ENCODE measurements around the gene TULP1.

Gene TULP1

DNA sequence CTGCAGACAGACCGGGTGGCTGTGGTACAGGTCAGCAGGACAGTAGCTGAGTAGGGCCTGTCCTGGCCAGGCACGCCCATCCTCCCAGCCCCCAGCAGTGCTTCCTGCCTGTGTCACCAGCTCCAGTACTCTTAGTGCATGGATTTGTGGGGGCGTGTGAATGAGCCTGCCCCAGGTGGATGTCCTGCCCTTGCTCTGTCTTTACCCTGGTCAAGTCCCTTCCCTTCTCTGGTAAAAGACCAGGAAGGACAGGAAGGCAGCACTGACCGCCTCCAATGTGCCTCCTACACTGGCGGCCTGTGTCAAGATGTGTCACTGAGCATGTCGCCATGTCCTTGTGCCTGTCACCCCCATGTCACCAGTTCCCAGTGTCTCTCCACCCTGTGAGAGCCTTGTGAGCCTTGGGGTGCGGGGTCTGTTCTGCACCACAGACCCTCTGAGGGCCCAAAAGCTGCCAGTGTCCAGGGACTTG is 27.7 kb downstream of the TULP1 start:
- DNase-seq (ENCODE audit: low read depth in 2 of 3, low spot score in 2 of 3) = no peak

- no peak for DNase-seq (ENCODE audit: low read depth in 2 of 3, low spot score in 2 of 3)
Measured at GRCh38 chr6:35483893-35484645, 28.6 kb downstream of the TULP1 start.

DNA sequence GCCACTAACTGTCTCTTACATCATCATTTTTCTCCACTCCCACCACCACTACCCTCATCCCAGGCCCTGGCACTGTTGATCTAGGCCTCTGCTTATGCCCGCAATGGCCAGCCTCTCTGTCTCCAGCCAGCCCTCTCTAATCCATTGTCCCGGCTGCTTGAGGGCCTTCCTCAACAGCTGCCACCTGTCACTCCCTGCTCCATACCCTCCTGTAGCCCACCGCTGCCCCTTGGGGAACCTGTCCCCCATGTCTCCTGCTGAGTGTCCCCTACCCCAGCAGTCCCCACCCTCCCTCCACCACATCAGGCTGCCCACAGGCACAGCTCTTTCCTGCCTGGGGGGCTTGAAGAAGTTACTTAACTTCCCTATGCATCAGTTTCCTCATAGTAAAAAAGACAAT is 29.2 kb downstream of the TULP1 start:
- no peak for DNase-seq (ENCODE audit: low read depth in 2 of 3, low spot score in 2 of 3)

DNA sequence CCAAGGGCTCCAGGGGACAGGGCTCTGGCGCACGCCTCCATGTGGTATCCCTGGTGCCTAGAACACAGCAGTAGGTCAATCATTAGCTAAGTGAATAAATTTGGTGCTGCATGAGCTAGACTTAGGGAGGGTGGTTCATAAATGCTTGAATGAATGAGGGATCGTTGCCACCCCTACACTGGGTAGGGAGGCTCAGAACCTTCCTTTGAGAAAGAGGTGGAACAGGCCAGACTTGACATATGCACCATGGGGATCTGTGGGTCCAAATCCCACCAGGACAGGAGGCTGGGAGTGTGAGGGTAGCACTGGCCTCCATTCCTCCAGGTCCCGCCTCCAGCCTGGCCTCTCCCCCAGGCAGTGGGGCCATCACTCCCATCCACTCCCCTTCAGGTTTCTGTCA is 29.6 kb downstream of the TULP1 start:
- no peak for DNase-seq (ENCODE audit: low read depth in 2 of 3, low spot score in 2 of 3)

GRCh38 chr6:35481226-35481625 is 31.5 kb downstream of the TULP1 start:
- no peak for DNase-seq (ENCODE audit: low read depth in 2 of 3, low spot score in 2 of 3)

GRCh38 chr6:35480176-35480575 is 32.5 kb downstream of the TULP1 start:
- no peak for DNase-seq (ENCODE audit: low read depth in 2 of 3, low spot score in 2 of 3)

GRCh38 chr6:35478259-35478658 is 34.4 kb downstream of the TULP1 start:
- no peak for DNase-seq (ENCODE audit: low read depth in 2 of 3, low spot score in 2 of 3)

DNA sequence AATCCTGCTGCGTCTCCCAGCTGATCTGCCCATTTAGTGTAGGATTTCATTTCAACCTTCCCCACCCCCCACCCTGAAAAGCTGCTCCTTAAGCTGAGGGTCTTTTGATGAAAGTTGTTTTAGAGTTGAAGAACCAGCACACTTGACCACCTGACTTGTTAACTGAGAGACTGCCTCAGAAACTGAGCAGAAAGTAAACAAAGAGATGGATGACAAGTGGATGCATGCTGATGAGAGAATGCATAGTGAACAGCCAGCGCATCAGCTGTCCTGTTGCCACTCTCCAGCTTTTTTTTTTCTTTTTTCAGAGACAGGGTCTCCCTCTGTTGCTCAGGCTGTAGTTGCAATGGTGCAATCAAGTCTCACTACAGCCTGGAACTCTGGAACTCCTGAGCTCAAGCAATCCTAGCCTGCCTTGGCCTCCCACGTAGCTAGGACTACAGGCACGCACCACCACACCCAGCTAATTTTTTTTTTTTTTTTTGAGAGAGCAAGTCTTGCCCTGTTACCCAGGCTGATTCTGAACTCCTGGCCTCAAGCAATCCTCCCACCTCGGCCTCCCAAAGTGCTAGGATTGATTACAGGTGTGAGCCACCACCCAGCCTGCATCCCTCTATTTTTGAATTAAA is 35.0 kb downstream of the TULP1 start:
- DNase-seq (ENCODE audit: low read depth in 2 of 3, low spot score in 2 of 3) = no peak

- DNase-seq (ENCODE audit: low read depth in 2 of 3, low spot score in 2 of 3) = no peak
Measured at GRCh38 chr6:35477028-35477427, 35.7 kb downstream of the TULP1 start.

DNA sequence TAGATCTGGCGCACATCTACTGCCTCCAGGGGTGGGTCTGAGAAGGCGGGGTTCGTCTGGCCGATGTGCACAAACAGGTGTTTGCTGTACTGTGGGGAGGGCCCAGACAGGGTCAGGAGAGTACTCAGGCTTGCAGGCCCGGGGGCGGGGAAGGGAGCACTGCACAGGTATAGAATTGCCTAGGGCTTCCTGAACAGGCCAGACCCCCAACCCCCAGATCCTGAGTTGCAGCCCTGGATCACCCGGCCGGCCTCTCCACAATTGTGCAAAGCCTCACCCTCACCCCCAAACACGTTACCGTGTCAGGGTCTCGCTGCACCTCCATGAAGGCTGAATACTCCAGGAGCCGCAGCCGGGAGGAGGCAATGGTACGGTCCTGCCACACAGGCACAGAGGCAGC is 36.7 kb downstream of the TULP1 start:
- no peak for DNase-seq (ENCODE audit: low read depth in 2 of 3, low spot score in 2 of 3)

DNA sequence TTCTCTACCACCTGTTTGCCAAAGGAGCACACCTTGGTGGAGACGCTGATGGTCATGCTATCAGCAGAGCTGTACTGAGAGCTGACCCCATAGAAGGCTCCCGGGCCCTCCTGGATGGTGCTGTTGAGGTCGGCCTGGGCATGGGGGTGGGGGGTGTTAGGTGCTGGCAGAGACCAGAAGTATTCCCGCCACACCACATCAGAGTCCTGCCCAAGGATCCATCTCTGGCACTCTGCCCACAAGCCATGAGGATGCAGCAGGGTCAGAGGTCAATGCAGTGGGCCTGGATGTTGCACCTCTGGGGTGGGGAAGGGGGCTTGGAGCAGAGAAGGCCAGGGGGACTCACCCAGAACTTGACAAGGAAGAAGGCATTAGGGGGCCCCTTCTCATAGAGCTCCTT is 37.1 kb downstream of the TULP1 start:
- DNase-seq (ENCODE audit: low read depth in 2 of 3, low spot score in 2 of 3) = no peak

DNA sequence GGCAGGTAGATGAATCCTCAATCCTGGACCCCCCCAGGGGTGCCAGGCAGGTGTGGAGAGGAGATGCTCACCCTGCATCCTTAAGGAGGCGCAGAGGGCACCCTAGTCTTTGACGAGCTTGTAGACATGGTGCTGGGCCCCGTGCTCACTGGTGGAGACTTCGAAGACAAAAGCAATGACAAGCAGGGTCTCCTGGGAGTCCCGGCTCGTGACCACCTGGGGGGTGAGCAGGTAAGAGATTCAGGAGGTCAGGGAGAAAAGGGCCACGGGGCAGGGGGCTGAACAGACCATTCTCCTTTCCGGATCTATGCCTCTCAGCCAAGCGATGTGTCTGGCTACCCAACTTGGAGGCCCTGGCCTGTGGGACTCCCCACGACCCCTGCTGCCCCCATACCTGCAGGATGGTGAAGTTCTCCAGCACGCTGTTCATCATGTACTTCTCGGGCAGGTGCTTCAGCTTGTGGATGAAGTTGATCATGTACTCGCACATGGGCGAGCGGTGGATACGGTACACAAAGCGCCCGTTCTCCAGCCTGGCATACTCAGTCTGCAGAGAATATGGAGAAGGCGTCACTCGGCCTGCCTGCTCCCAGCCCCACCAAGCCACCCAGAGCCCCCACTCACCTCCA is 37.6 kb downstream of the TULP1 start:
- DNase-seq (ENCODE audit: low read depth in 2 of 3, low spot score in 2 of 3) = no peak

GRCh38 chr6:35474131-35474941 is 38.4 kb downstream of the TULP1 start:
- no peak for DNase-seq (ENCODE audit: low read depth in 2 of 3, low spot score in 2 of 3)

- DNase-seq (ENCODE audit: low read depth in 2 of 3, low spot score in 2 of 3) = no peak
Measured at GRCh38 chr6:35473850-35474130, 38.9 kb downstream of the TULP1 start.

DNA sequence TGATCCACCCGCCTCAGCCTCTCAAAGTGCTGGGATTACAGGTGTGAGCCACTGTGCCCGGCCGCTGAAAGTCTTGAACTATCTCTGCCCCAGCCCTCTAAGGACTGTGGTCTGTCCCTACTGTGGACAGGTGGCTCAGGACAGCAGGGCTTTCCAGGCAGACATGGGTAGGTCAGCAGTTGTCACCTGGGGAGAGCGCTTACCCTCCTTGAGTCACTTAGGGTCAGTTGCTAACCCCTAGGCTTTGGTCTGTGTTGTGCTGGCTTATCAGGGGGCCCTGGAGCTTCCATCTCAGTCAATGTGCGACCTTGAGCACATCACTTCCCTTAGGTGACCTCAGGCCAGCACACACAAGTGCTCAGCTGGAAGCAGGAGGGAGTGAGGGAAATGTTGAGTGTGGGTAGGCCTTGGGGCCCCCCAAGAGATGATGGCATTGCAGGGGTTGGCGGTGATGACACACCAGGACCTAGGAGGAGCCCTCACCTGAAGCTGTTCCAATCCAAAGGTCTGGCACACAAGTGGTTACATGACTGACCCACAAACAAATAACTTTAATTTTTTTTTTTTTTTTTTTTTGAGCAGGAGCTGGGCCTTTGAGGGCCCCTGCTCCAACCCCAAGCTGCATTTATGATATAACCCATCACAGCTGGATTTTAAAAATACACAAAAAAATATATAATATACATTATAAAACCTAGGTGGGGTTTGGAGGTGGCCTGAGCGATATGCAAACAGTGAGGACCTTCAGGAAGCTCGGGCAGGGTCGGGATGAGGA is 39.4 kb downstream of the TULP1 start:
- no peak for DNase-seq (ENCODE audit: low read depth in 2 of 3, low spot score in 2 of 3)

GRCh38 chr6:35471836-35472345 is 40.8 kb downstream of the TULP1 start:
- DNase-seq (ENCODE audit: low read depth in 2 of 3, low spot score in 2 of 3) = no peak

- no peak for DNase-seq (ENCODE audit: low read depth in 2 of 3, low spot score in 2 of 3)
Measured at GRCh38 chr6:35470663-35471120, 42.0 kb downstream of the TULP1 start.

- DNase-seq (ENCODE audit: low read depth in 2 of 3, low spot score in 2 of 3) = no peak
Measured at GRCh38 chr6:35469751-35470662, 42.7 kb downstream of the TULP1 start.

DNA sequence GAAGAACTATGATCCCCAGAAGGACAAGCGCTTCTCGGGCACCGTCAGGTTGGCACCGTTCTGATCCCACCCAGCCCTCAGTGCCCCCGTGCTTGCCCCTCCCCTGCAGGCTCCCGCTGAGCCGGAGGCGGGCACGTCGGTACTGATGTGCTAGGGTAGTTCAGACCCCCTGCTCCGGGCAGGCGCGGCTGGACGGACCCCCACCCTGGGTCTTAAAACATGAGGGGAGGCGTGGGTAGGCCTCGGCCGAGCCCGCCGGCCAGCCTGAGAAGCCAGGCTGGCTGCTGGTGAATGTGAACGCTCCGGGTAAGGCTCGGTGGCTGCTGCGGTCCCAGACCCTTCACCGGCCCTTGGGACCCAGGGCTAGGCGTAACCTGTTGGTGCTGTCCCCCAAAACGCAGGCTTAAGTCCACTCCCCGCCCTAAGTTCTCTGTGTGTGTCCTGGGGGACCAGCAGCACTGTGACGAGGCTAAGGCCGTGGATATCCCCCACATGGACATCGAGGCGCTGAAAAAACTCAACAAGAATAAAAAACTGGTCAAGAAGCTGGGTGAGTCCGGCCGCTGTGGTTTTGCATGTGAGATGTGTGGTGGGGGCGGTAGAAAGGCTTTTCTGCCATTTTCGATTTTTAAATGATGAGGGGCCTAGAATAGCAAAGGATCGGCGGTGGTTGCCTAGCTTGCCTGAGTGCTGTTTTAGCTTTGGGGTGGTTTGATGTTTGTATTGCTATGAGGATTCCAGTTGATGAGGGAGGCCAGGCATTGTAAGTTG is 43.5 kb downstream of the TULP1 start:
- no peak for DNase-seq (ENCODE audit: low read depth in 2 of 3, low spot score in 2 of 3)
